Measurements from ENCODE around the gene TALDO1. TPM values are rescaled to one million over a fixed set of nuclear protein-coding genes. Genes with fewer than 3 reads are reported as not detected.
A peak's percentile ranks its signal among the peaks of the same experiment; 100 is the strongest.

TALDO1 gene
- total RNA-seq, 1 donor from 2014 or later: 182 TPM

- H3K27ac Mint-ChIP-seq (ENCODE audit: unreplicated experiment): peak overlapping the region; percentile 96
- H3K4me3 Mint-ChIP-seq (ENCODE audit: unreplicated experiment): peak overlapping the region; percentile 88
- peaks cover 7% of the 10 kb centered on the region for H3K27me3 Mint-ChIP-seq (ENCODE audit: unreplicated experiment)
- peaks cover 8% of the 10 kb centered on the region for H3K4me1 Mint-ChIP-seq (ENCODE audit: low read depth, unreplicated experiment)
- TF ChIP-seq CTCF (IDR thresholded peaks at IDR 0.05; ENCODE audit: partially characterized antibody, unreplicated experiment): no peak
- DNase-seq: peak; percentile 78
- H3K9me3 Mint-ChIP-seq (ENCODE audit: unreplicated experiment): peaks cover 7% of the 10 kb centered on the region
- no peaks in the 10 kb centered on the region for H3K36me3 Mint-ChIP-seq (ENCODE audit: unreplicated experiment)
These were observed 48.6 kb downstream of the TALDO1 start for GRCh38 chr11:795634-796564.

GRCh38 chr11:796565-797295 is 49.5 kb downstream of the TALDO1 start:
- no peaks in the 10 kb centered on the region for H3K36me3 Mint-ChIP-seq (ENCODE audit: unreplicated experiment)
- TF ChIP-seq CTCF (IDR thresholded peaks at IDR 0.05; ENCODE audit: partially characterized antibody, unreplicated experiment): no peak
- peak overlapping the region; percentile 88 for H3K4me3 Mint-ChIP-seq (ENCODE audit: unreplicated experiment)
- H3K4me1 Mint-ChIP-seq (ENCODE audit: low read depth, unreplicated experiment): peaks cover 8% of the 10 kb centered on the region
- DNase-seq: no peak
- peak overlapping the region; percentile 96 for H3K27ac Mint-ChIP-seq (ENCODE audit: unreplicated experiment)
- H3K9me3 Mint-ChIP-seq (ENCODE audit: unreplicated experiment): peaks cover 5% of the 10 kb centered on the region
- peaks cover 7% of the 10 kb centered on the region for H3K27me3 Mint-ChIP-seq (ENCODE audit: unreplicated experiment)

GRCh38 chr11:797296-798092 is 50.2 kb downstream of the TALDO1 start:
- H3K27ac Mint-ChIP-seq (ENCODE audit: unreplicated experiment): peak overlapping the region; percentile 96
- no peaks in the 10 kb centered on the region for H3K36me3 Mint-ChIP-seq (ENCODE audit: unreplicated experiment)
- peaks cover 7% of the 10 kb centered on the region for H3K27me3 Mint-ChIP-seq (ENCODE audit: unreplicated experiment)

GRCh38 chr11:798093-798713 is 50.9 kb downstream of the TALDO1 start, which contains the start of gene SLC25A22:
TSS of gene SLC25A22 (minus strand) at chr11:798281. CDS start at chr11:795006, 3,275 bp downstream.
- peak within 1 kb of the TSS; percentile 88 for H3K4me3 Mint-ChIP-seq (ENCODE audit: unreplicated experiment)
- TF ChIP-seq CTCF (IDR thresholded peaks at IDR 0.05; ENCODE audit: partially characterized antibody, unreplicated experiment): peak; percentile 91
- H3K4me1 Mint-ChIP-seq (ENCODE audit: low read depth, unreplicated experiment): peaks cover 8% of the 10 kb centered on the region
- peak; percentile 93 for DNase-seq
- no peaks in the 10 kb centered on the region for H3K36me3 Mint-ChIP-seq (ENCODE audit: unreplicated experiment)
- peaks cover 5% of the 10 kb centered on the region for H3K9me3 Mint-ChIP-seq (ENCODE audit: unreplicated experiment)
- H3K27me3 Mint-ChIP-seq (ENCODE audit: unreplicated experiment): peaks cover 7% of the 10 kb centered on the region
- H3K27ac Mint-ChIP-seq (ENCODE audit: unreplicated experiment): peak within 1 kb of the TSS; percentile 96

More at GRCh38 chr11:797296-798092, 50.2 kb downstream of the TALDO1 start:
- H3K9me3 Mint-ChIP-seq (ENCODE audit: unreplicated experiment): peaks cover 5% of the 10 kb centered on the region
- TF ChIP-seq CTCF (IDR thresholded peaks at IDR 0.05; ENCODE audit: partially characterized antibody, unreplicated experiment): no peak
- peaks cover 8% of the 10 kb centered on the region for H3K4me1 Mint-ChIP-seq (ENCODE audit: low read depth, unreplicated experiment)
- DNase-seq: peak; percentile 84
- peak overlapping the region; percentile 88 for H3K4me3 Mint-ChIP-seq (ENCODE audit: unreplicated experiment)

Measured in glutamatergic neuron (in vitro differentiated cells).